NCI-H1105 treated with DMSO at 0.1 percent for 48 hours (cell line): ENCODE results near the gene CYP11A1.

Experiments
- DNase-seq: peaks from one replicate; lab custom pipeline; 2025; lab: John Stamatoyannopoulos, UW

The CYP11A1 gene

GRCh38 chr15:74347757-74348250 is 19.6 kb downstream of the CYP11A1 start:
- DNase-seq: no peak

GRCh38 chr15:74345051-74345450 is 22.4 kb downstream of the CYP11A1 start:
- DNase-seq: no peak

GRCh38 chr15:74343797-74344127 is 23.7 kb downstream of the CYP11A1 start:
- no peak for DNase-seq

GRCh38 chr15:74343127-74343796 is 24.2 kb downstream of the CYP11A1 start:
- no peak for DNase-seq

- DNase-seq: no peak
Observed at GRCh38 chr15:74340150-74340549, 27.3 kb downstream of the CYP11A1 start.

- DNase-seq: no peak
Observed at GRCh38 chr15:74339371-74339770, 28.1 kb downstream of the CYP11A1 start.

GRCh38 chr15:74338676-74339075 is 28.8 kb downstream of the CYP11A1 start:
- no peak for DNase-seq

GRCh38 chr15:74337607-74338211 is 29.7 kb downstream of the CYP11A1 start:
- DNase-seq: no peak

- no peak for DNase-seq
Observed at GRCh38 chr15:74337146-74337545, 30.3 kb downstream of the CYP11A1 start.

GRCh38 chr15:74336061-74337005 is 31.1 kb downstream of the CYP11A1 start:
- no peak for DNase-seq

- no peak for DNase-seq
Observed at GRCh38 chr15:74335396-74335795, 32.0 kb downstream of the CYP11A1 start.

GRCh38 chr15:74334127-74334526 is 33.3 kb downstream of the CYP11A1 start:
- DNase-seq: no peak

- no peak for DNase-seq
Observed at GRCh38 chr15:74333662-74334061, 33.8 kb downstream of the CYP11A1 start.

- DNase-seq: no peak
Observed at GRCh38 chr15:74333093-74333492, 34.4 kb downstream of the CYP11A1 start.

- no peak for DNase-seq
Observed at GRCh38 chr15:74332611-74333010, 34.8 kb downstream of the CYP11A1 start.

- DNase-seq: no peak
Observed at GRCh38 chr15:74332011-74332410, 35.4 kb downstream of the CYP11A1 start.

- no peak for DNase-seq
Observed at GRCh38 chr15:74330861-74331408, 36.5 kb downstream of the CYP11A1 start.

- no peak for DNase-seq
Observed at GRCh38 chr15:74328331-74329056, 39.0 kb downstream of the CYP11A1 start.

GRCh38 chr15:74327756-74328155 is 39.7 kb downstream of the CYP11A1 start:
- no peak for DNase-seq

GRCh38 chr15:74326746-74327145 is 40.7 kb downstream of the CYP11A1 start:
- no peak for DNase-seq

GRCh38 chr15:74324714-74325113 is 42.7 kb downstream of the CYP11A1 start:
- DNase-seq: no peak
